UCSD-AML1 (cell line): ENCODE data around the gene KANK3.

ENCODE experiments used
- DNase-seq: peaks from one replicate; lab custom pipeline; 2025; ENCODE audit not compliant: unreplicated experiment; lab: John Stamatoyannopoulos, UW

Gene KANK3

DNA sequence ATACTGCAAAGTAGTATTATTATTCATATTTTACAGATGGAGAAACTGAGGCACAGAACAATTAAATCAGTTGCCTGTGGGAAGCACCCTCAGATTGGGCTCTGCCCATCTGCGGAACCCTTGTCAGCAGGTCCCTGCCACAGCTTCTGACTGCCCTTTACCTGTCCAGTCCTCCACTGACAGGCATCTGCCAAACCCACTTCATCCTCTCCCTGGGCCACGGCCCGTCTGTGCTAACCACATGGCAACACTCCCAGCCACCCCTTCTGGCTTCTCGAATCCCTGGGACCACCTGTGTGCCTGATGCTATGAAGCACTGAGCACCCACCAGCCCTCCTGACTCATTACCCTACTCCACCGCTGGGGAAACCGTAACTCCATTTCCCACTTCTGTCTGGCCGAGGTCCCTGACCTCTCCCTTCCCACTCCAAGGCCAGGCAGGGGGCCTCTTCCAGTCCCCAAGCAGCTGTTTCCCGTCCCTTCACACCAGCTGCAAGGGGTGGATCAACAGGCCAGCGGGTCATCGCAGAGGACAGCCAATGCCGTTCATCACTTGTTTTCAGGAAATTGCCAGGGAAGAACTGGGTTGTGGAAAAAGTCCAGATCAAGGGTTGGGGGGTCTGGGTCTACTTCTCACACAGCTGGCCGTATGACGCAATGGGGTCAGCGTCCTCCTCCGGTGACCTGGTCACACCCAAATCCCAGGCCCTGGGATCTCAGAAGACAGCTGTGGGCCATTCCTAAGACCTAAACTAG is 2.5 kb downstream of the KANK3 start:
- DNase-seq: peak; percentile 23

DNA sequence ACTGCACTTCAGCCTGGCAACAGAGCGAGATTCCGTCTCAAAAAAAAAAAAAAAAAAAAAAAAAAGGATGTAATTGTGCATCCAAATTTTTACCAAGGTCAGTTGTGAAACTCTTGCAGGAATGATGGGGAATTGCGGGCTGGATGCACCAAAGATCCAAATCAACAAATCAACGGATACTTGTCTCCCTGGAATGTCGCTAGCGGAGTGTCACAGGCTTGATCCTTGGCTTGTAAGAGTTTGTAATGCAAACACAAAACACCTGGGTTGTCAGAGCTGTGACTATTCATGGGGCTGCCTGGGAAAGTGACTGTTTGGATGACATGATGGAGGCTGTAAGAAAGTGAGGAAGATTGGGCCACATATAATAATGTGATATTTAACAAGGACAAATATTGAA is 4.2 kb downstream of the KANK3 start:
- DNase-seq: no peak

DNA sequence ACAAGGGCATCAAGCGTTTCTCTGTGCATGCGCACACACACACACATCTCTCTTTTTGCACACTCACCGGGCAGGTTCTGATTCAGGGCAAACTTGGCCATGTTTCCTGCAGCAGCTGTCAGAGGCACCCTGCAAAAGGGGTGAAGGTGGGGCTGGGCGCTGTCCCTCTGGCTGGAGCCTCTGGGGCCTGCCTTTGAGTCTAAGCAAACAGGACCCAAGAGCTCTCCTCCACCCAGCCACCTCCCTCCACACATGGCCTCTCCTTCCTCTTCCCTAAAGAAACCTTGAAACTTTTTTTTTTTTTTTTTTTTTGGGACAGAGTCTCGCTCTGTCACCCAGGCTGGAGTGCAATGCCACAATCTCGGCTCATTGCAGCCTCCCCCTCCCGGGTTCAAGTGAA is 5.3 kb downstream of the KANK3 start:
- no peak for DNase-seq

DNA sequence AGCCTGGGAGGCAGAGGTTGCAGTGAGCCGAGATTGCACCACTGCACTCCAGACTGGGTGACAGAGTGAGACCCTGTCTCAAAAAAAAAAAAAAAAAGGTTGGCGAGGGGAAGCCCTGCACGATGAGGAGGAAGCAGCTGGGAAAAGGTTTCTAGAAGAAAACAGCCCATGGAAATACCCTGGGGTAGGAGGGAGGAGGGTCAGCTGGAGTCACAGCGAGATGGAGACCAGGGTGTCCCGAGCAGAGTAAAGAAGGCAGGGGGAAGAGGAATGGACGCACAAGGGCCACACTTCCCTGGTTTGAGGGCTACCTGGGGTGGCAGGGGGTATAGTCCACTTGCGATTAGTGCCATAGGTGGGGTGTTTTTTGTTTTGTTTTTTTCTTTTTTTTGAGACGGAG is 6.4 kb downstream of the KANK3 start:
- no peak for DNase-seq

GRCh38 chr19:8336072-8336569 is 6.9 kb downstream of the KANK3 start:
- no peak for DNase-seq

GRCh38 chr19:8335343-8336071 is 7.6 kb downstream of the KANK3 start:
- no peak for DNase-seq

DNA sequence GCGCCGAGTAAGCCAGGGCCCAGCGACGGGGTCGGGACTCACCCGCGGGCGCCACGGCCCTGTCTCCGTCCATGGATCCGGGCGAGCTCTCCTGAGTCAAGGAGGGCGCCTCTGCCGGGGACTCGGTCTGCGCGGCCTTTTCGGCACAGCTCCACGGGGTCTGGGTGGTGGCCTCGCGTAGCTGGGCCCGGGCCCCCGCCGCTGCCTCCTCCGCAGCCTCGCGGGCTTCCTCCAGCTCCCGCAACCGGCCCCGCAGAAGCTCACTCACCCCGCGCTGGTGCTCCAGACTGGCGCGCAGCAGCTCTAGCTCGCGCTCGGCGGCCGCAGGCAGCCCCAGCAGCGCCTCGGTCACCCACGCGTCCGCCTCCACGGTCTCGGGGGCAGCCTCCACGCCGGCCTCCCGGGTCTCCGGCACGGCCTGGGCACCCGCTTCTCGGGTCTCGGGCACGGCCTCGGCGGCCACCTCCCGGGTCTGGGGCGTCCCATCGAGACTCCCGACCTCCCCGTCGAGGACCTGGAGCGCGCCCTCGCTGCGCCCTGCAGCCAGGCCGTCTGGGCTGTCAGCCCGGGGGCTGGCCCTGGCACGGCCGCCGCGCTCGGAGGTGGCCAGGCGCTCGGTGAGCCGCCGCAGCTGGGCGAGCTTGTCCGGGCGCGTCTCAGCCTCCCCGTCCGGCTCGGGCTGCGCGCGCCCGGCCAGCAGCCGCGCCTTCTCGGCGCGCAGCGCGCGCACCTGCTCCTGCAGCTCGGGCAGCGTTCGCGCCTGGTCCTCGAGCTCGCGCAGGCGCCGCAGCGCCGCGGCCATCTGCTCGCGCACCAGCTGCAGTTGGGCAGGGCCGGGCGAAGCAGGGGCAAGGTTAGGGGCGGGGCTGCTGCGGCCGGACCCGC is 8.4 kb downstream of the KANK3 start:
- no peak for DNase-seq

- no peak for DNase-seq
Measured at GRCh38 chr19:8333767-8334457, 9.2 kb downstream of the KANK3 start.

DNA sequence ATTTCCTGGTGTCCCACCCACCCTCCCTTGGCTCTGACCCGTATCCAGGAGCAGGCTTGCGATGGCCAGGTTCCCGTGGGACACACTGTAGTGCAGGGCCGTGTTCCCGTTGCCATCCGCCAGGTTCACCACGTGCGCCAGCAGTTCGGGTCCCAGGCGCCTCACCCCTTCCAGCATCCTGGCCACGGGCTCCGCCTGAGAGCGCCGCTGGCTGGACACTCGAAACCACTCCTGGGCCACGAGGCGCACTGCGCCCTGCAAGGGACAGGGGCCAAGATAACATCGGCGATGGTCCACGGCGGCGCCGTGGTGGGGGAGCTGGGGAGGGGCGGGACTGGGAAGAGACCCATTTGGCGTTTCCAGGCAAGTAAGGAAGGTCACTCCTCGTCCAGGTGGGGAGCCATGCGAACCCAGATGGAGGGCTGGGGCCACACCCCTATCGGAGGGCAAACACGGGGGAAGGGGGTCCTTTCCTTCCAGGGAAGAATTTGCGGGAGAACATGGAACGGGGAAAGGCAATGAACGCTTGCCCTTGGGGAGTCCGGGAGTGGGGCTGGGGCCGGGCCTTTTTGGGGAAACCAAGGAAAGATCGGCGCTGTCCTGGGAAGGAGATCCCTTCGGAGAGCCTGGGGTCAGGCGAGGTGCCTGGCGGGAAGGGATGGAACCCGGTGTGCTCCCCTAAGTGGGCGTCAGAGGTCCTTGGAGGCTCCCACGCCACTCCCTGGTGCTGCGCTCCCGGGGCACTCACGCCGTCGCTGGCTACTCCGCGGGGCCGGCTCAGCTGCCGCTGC is 9.9 kb downstream of the KANK3 start:
- no peak for DNase-seq

GRCh38 chr19:8331263-8331845 is 11.7 kb downstream of the KANK3 start:
- DNase-seq: no peak

DNA sequence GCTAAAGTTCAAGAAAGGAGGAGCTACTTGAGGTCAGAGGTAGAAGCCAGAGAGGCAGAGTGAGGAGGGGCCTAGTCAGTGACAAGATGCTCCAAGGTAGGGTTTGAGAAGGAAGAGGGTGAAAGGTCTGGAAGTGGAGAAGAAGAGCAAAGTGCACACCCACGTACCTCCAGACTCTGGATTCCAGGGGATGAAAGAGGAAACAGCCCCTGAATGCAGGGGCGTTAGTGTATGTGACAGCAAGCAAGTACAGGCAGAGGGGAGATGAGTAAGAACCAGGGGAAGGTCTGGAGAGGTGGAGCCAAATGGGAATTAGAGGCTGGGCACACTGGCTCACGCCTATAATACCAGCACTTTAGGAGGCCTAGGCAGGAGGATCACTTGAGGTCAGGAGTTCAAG is 13.1 kb downstream of the KANK3 start:
- no peak for DNase-seq

DNA sequence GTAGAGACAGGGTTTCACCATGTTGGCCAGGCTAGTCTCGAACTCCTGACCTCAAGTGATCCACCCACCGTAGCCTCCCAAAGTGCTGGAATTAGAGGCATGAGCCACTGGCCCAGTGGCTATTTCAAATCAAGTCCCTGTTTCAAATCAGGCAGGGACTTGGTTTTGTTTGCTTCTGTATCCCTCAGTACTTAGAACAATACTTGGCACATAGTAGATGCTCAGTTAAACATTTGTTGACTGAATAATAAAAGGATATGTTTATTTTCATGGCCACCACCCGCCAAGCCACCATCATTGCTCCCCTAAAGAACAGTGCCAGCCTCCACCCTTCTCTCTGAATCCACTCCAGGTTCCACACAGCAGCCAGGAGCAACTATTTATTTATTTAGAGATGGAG is 17.6 kb downstream of the KANK3 start:
- no peak for DNase-seq

- no peak for DNase-seq
Measured at GRCh38 chr19:8324186-8325050, 18.6 kb downstream of the KANK3 start.

- DNase-seq: no peak
Measured at GRCh38 chr19:8323781-8324185, 19.3 kb downstream of the KANK3 start.

DNA sequence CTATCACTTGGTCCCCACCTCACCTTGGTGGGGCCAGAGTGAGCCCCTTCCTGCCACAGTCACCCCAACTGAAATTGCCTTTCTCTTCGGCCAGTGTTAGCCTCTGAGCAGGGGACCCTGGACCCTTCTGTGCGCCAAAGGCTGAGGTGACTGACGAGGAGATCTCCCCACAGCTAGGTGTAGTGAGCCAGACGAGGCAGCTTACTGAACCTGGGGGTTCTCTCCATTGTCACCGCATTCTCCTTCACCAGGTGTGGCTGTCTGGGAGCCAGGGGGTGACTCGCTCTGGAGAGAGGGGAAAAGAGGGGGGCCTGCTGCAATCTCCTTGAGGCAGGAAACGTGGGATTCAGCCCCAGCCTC is 20.4 kb downstream of the KANK3 start:
- no peak for DNase-seq

GRCh38 chr19:8321986-8322637 is 20.9 kb downstream of the KANK3 start:
- DNase-seq: no peak

DNA sequence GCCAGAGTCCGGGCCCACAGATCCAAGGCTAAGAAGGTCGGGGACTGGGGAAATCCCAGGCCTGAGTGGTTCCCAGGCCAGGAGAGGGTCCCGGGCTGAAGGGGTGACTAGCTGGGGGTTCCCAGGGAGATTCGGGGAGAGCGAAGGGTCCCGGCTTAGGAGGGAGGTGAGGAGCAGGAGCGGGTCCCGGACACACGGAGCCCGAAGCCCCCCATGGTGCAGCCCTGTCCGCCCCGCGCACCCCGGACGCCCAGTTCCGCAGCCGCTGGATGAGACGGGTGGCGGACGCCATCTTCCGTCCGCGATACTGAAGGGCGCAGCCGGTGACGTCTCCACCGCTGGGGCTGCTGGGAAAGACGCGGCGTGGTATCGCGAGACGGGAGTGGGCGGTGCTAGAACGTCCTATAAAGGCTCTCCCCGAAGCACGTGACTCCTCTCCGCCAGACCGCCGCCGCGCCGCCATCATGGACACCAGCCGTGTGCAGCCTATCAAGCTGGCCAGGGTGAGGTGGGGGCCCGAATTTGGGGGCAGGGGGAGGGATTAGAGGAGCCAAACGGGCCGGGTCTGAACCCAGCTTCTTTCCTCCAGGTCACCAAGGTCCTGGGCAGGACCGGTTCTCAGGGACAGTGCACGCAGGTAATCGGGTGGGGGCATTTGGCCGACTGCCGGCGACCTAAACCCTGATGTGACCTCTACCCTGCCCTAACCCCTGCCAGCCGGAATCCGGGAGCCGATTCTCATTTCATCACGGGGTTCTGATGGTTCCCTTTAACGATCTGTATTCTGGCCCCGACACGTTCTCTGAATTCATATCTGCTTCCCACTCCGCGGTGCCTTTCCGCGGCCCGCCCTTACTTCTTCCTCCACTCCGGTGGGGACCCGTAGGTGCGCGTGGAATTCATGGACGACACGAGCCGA is 21.7 kb downstream of the KANK3 start, which contains the start of the genes NDUFA7 and RPS28:
TSS of gene NDUFA7 (minus strand) at position 309 of the 919 bp plus-strand sequence. CDS start at position 292, 17 bp downstream.
TSS of gene RPS28 (plus strand) at position 430 of the 919 bp plus-strand sequence. CDS start at position 465, 35 bp downstream.
- DNase-seq: peak; percentile 96
